Choroid plexus epithelial cell (primary cell): ENCODE data around the gene KIF15.
A peak's percentile ranks its signal among the peaks of the same experiment; 100 is the strongest.

ENCODE experiments used
- DNase-seq: peaks from one replicate; pipeline ENCODE4 v3.0.0-alpha.2; 2010; ENCODE audit warnings: low read depth
- H3K4me3 ChIP-seq: 2 replicates; pipeline ENCODE4 v1.5.1; 2011; ENCODE audit warnings: low read depth, mild to moderate bottlenecking, control low read depth, low read length, moderate library complexity
- TF ChIP-seq, protein P1 (sequence below): conservative IDR thresholded peaks from 2 replicates; pipeline ENCODE4 v1.5.1; 2011; ENCODE audit warnings: low read depth, mild to moderate bottlenecking, control low read depth, inconsistent platforms, low read length, moderate library complexity

KIF15 gene

DNA sequence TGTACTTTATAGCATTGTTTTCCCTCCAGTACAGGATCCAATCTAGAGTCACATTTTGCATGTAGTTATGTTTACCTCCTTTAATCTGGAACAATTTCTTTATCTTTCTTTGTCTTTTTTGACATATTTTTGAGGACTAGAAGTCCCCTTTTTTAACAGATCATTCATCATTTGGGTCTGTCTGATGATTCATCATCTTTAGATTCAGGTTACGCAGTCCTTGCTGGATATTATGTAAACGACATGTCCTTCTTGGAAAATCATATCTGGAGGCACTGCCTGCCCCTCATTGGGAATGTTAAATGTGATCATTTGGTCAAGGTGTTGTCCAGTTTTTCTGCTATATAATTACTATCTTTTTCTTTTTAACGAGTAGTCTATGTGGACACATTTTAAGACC lies 131.1 kb downstream of the KIF15 start:
- TF ChIP-seq, protein P1, sequence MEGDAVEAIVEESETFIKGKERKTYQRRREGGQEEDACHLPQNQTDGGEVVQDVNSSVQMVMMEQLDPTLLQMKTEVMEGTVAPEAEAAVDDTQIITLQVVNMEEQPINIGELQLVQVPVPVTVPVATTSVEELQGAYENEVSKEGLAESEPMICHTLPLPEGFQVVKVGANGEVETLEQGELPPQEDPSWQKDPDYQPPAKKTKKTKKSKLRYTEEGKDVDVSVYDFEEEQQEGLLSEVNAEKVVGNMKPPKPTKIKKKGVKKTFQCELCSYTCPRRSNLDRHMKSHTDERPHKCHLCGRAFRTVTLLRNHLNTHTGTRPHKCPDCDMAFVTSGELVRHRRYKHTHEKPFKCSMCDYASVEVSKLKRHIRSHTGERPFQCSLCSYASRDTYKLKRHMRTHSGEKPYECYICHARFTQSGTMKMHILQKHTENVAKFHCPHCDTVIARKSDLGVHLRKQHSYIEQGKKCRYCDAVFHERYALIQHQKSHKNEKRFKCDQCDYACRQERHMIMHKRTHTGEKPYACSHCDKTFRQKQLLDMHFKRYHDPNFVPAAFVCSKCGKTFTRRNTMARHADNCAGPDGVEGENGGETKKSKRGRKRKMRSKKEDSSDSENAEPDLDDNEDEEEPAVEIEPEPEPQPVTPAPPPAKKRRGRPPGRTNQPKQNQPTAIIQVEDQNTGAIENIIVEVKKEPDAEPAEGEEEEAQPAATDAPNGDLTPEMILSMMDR, result no peak
- no peak overlapping the region for H3K4me3 ChIP-seq
- peak; percentile 50 for DNase-seq

DNA sequence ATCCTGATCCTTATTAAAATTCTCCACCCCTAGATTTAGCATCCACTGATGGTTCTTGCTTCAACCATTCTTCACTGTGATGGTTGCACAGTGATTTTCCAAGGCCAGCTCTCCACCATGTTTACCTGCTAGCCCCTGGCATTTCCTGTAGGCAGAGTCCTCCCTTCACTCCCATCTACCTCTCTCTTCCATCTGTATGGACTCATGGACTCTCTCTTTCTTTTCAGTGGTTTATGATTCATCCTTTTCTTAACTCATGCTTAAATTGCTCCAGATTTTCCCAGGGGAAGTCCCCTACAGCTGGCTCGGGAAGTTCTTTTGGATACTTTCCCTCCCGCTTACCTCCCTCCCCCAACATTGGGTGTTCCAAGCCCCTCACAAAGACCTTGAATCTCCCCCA lies 131.5 kb downstream of the KIF15 start:
- H3K4me3 ChIP-seq, result no peak overlapping the region
- TF ChIP-seq, protein P1, result no peak
- peak; percentile 57 for DNase-seq

DNA sequence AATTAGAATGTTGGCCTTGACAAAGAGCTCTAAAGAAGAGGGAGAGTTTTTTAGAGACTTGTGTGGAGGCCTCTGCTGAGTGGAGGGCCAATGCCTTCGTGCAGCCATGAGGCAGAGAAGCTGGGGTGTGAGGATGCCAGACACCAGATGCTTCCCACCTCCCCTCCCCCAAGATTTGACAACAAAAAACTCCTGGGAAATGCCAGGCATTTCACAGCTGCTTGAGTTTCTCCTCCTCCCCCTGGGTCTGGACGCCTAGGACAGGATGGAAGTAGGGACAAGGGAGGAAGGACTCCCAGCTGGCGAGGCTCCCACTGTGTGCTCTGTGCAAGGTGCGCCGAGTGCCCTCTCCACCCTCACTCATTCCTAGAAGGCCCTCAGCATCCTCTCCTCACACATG lies 132.9 kb downstream of the KIF15 start:
- TF ChIP-seq, protein P1, result no peak
- no peak overlapping the region for H3K4me3 ChIP-seq
- DNase-seq, result peak; percentile 15

DNA sequence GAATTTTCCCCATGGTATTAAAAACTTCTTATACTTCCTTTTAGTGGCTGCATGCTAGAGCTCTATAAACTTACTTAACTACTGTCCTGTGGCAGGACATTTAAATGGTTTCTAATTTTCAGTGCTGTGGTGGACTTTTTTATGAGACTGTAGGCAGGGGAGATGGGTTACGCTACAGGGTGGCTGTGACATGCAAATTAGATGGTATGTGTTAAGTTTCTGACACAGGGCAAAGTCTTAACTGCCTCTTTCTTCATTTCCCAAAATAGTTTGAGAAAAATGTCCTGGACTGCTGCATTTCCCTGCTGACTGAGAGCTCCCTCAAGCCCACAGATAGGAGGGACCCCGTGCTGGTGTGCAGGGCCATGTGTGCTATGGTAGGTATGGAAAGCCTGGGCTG lies 134.8 kb downstream of the KIF15 start:
- H3K4me3 ChIP-seq, result no peak overlapping the region
- TF ChIP-seq, protein P1, result no peak
- no peak for DNase-seq

DNA sequence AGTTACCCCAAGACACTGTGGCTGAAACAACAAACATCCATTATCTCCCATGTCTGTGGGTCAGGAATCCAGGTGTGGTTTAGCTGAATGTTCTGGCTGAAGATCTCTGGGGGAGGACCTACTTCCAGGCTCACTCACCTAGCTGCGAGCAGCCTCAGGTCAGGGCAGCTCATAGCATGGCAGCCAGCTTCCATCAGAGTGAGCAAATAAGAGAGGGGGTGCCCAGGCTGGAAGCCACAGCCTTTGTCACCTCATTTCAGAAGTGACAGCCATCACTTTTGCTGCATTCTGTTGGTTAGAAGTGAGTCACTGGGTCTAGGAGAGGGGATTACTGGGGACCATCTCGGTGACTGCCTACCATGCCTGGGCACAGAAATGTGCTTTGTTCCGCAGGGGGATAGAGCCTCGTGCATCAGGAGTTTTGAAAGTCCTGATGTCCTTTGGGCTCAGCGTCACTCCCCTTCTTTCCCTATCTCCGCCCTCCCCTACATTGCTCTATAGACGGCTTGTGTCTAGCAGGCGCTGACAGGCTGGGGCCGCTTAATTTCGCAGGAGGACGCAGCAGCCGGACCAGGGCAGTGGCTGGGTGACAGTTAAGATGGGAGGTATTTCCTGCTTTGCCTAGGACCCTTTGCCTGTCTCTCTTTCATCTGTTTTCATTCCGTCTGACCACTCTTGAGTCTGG lies 138.2 kb downstream of the KIF15 start:
- H3K4me3 ChIP-seq, result no peak overlapping the region
- TF ChIP-seq, protein P1, result no peak
- no peak for DNase-seq

DNA sequence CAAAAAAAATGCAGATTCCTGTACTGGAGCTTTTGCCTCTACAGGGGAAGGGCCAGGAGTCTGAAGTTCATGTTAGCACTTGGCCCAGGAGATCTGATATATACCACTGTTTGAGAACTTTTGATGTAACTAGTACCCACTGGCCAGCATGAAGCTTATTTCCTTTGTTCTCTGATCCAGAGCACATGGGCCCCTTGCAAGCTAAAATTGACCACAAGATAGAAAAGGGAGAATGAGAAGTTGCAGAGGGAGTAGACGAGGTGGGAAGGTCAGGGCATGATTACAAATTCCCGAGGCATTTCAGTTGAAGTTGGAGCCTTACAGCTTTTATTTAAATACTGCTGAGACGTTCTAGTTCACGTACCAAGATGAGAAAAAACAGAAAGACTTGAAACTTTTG lies 141.0 kb downstream of the KIF15 start:
- no peak overlapping the region for H3K4me3 ChIP-seq
- DNase-seq, result no peak
- TF ChIP-seq, protein P1, result no peak
